Measurements from ENCODE around the gene ALX3.

Gene ALX3

DNA sequence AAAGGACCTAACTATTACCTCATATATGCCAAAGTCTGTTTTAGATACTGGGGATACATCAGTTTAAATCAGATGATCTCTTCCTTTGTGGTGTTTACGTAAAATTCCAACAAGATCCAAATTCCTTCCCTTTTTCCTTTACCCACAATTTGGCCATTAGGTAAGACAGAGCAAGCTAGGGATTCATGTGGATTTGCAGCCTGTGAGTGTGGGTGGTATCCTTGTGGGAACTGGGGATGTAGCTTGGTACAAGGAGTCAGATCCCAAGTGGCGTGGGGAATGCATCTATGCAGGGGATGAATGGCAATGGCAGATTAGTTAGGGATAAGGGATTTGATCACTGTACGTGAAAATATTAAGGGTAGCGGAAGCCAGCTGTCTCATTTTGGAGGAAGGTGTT, 45.9 kb downstream of the ALX3 start:
- TF ChIP-seq SIN3A (IDR thresholded peaks at IDR 0.05; ENCODE audit: borderline replicate concordance, insufficient read depth, low read length) (no peak), TAF1 (IDR thresholded peaks at IDR 0.05; ENCODE audit: borderline replicate concordance, insufficient read depth, low read length) (no peak), FOXP2 (optimal IDR thresholded peaks at IDR 0.05; ENCODE audit: borderline replicate concordance, extremely low read depth, extremely low read length, insufficient read depth) (no peak), POLR2AphosphoS5 (IDR thresholded peaks at IDR 0.05; ENCODE audit: low read depth, low read length) (no peak)
- TF ChIP-seq, protein P1, sequence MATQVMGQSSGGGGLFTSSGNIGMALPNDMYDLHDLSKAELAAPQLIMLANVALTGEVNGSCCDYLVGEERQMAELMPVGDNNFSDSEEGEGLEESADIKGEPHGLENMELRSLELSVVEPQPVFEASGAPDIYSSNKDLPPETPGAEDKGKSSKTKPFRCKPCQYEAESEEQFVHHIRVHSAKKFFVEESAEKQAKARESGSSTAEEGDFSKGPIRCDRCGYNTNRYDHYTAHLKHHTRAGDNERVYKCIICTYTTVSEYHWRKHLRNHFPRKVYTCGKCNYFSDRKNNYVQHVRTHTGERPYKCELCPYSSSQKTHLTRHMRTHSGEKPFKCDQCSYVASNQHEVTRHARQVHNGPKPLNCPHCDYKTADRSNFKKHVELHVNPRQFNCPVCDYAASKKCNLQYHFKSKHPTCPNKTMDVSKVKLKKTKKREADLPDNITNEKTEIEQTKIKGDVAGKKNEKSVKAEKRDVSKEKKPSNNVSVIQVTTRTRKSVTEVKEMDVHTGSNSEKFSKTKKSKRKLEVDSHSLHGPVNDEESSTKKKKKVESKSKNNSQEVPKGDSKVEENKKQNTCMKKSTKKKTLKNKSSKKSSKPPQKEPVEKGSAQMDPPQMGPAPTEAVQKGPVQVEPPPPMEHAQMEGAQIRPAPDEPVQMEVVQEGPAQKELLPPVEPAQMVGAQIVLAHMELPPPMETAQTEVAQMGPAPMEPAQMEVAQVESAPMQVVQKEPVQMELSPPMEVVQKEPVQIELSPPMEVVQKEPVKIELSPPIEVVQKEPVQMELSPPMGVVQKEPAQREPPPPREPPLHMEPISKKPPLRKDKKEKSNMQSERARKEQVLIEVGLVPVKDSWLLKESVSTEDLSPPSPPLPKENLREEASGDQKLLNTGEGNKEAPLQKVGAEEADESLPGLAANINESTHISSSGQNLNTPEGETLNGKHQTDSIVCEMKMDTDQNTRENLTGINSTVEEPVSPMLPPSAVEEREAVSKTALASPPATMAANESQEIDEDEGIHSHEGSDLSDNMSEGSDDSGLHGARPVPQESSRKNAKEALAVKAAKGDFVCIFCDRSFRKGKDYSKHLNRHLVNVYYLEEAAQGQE (IDR thresholded peaks at IDR 0.05; ENCODE audit: insufficient read depth in 1 of 2, low read depth in 2 of 2, low read length in 2 of 2) = no peak

DNA sequence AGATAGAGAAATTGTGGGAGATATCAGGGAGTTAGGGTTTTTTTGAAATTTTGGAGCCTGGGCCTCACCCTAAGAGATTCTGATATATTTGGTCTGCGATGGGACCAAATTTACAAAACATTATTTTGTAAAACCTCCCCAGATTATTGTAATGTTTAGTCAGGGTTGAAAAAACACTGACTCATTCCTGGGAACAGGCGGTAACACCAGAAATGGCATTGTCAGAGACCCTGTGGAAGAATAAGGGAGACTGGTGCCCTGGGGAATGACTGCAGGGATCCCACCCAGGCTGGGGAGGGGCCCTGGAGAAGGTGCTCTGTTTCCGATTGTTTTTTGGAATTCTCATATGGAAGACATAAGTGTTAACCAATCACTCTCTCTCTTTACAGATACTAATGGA, 49.2 kb downstream of the ALX3 start:
- TF ChIP-seq SIN3A (IDR thresholded peaks at IDR 0.05; ENCODE audit: borderline replicate concordance, insufficient read depth, low read length) (no peak), FOXP2 (optimal IDR thresholded peaks at IDR 0.05; ENCODE audit: borderline replicate concordance, extremely low read depth, extremely low read length, insufficient read depth) (no peak), POLR2AphosphoS5 (IDR thresholded peaks at IDR 0.05; ENCODE audit: low read depth, low read length) (no peak), TAF1 (IDR thresholded peaks at IDR 0.05; ENCODE audit: borderline replicate concordance, insufficient read depth, low read length) (no peak)
- TF ChIP-seq, protein P1 (IDR thresholded peaks at IDR 0.05; ENCODE audit: insufficient read depth in 1 of 2, low read depth in 2 of 2, low read length in 2 of 2) = no peak

DNA sequence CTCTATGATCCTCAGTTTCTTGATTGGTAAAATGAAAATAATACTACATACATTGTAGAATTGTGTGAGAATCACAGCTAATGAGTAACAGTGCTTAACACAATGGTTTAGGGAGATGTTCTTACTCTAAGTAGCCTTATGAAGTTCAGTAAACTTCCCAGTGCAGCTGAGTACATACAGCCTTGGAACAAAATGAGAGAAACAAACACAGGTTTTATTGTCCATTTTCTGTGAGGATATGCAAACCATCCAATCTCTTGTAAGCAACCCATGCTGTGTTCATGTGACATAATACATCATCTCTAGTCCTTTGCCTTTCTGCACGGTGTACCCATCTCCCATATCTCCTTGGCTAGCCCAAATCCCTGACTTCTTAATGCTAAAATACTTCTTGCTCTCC, 50.7 kb downstream of the ALX3 start:
- TF ChIP-seq FOXP2 (optimal IDR thresholded peaks at IDR 0.05; ENCODE audit: borderline replicate concordance, extremely low read depth, extremely low read length, insufficient read depth) = no peak
- TF ChIP-seq TAF1 (IDR thresholded peaks at IDR 0.05; ENCODE audit: borderline replicate concordance, insufficient read depth, low read length) = no peak
- TF ChIP-seq SIN3A (IDR thresholded peaks at IDR 0.05; ENCODE audit: borderline replicate concordance, insufficient read depth, low read length) = no peak
- TF ChIP-seq, protein P1 (IDR thresholded peaks at IDR 0.05; ENCODE audit: insufficient read depth in 1 of 2, low read depth in 2 of 2, low read length in 2 of 2) = no peak
- no peak for TF ChIP-seq POLR2AphosphoS5 (IDR thresholded peaks at IDR 0.05; ENCODE audit: low read depth, low read length)

DNA sequence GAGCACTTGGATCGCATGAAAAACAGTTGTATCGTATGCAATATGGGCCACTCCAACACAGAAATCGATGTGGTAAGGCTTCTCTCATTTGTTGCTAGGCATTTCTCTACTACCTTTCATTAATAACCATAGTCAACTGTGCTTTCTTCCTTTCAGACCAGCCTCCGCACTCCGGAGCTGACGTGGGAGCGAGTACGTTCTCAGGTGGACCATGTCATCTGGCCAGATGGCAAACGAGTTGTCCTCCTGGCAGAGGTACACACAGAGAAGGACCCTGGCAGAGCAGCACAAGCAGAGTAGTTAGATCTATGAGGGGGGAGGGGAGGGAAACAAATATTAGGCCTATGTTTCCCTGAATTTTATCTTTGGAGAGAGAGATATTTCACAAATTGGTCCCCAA, 52.1 kb downstream of the ALX3 start:
- TF ChIP-seq, protein P1 (IDR thresholded peaks at IDR 0.05; ENCODE audit: insufficient read depth in 1 of 2, low read depth in 2 of 2, low read length in 2 of 2) = no peak
- no peak for TF ChIP-seq TAF1 (IDR thresholded peaks at IDR 0.05; ENCODE audit: borderline replicate concordance, insufficient read depth, low read length)
- TF ChIP-seq FOXP2 (optimal IDR thresholded peaks at IDR 0.05; ENCODE audit: borderline replicate concordance, extremely low read depth, extremely low read length, insufficient read depth) = no peak
- no peak for TF ChIP-seq SIN3A (IDR thresholded peaks at IDR 0.05; ENCODE audit: borderline replicate concordance, insufficient read depth, low read length)
- TF ChIP-seq POLR2AphosphoS5 (IDR thresholded peaks at IDR 0.05; ENCODE audit: low read depth, low read length) = no peak

DNA sequence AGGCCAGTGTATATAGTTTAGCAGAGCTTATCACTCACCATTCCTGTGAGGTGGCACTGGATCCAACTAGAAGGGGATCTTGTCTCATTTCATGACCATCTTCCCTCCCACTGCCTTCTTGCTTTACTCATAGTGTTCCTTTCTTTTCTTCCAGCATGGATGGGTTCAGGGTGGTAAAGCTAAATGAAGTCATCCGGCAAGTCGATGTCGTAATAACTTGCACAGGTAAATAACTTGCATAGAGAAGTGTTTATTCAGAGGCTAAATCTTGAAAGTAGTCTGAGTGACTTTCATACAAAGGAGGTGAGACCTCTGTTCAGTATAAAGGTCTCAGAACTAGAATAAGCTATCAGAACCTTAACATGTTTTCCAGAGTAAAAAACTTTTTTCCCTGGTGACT, 52.7 kb downstream of the ALX3 start:
- TF ChIP-seq SIN3A (IDR thresholded peaks at IDR 0.05; ENCODE audit: borderline replicate concordance, insufficient read depth, low read length) (no peak), FOXP2 (optimal IDR thresholded peaks at IDR 0.05; ENCODE audit: borderline replicate concordance, extremely low read depth, extremely low read length, insufficient read depth) (no peak), TAF1 (IDR thresholded peaks at IDR 0.05; ENCODE audit: borderline replicate concordance, insufficient read depth, low read length) (no peak), POLR2AphosphoS5 (IDR thresholded peaks at IDR 0.05; ENCODE audit: low read depth, low read length) (no peak)
- TF ChIP-seq, protein P1 (IDR thresholded peaks at IDR 0.05; ENCODE audit: insufficient read depth in 1 of 2, low read depth in 2 of 2, low read length in 2 of 2) = no peak

Data from PFSK-1 (cell line).